NCI-H1092 treated with DMSO at 0.1 percent for 48 hours (cell line): ENCODE measurements around the gene PPY.
"Not testable (repeated sequence)": the region's sequence is repeated elsewhere in the genome, so short reads cannot be mapped to it uniquely, and the experiment has no call there.

ENCODE experiments used
- DNase-seq: peaks from one replicate; lab custom pipeline; 2025; lab: John Stamatoyannopoulos, UW

The PPY gene

GRCh38 chr17:43942051-43942685 is at the start of gene PPY:
Gene PPY (minus strand): TSS chr17:43942476. CDS start chr17:43941654, 822 bp downstream.
- DNase-seq = no peak

GRCh38 chr17:43988301-43988700 is 46.0 kb upstream of the PPY start:
- no peak for DNase-seq

- DNase-seq = no peak
Measured at GRCh38 chr17:43987131-43988021, 45.1 kb upstream of the PPY start.

- no peak for DNase-seq
Measured at GRCh38 chr17:43986225-43986981, 44.1 kb upstream of the PPY start.

- no peak for DNase-seq
Measured at GRCh38 chr17:43984521-43984920, 42.2 kb upstream of the PPY start.

GRCh38 chr17:43983515-43984411 is 41.5 kb upstream of the PPY start:
- DNase-seq = peak; percentile 7

GRCh38 chr17:43983196-43983514 is 40.9 kb upstream of the PPY start:
- DNase-seq = no peak

GRCh38 chr17:43982171-43982570 is 39.9 kb upstream of the PPY start:
- no peak for DNase-seq

- no peak for DNase-seq
Measured at GRCh38 chr17:43979671-43980070, 37.4 kb upstream of the PPY start.

- DNase-seq = no peak
Measured at GRCh38 chr17:43979011-43979410, 36.7 kb upstream of the PPY start.

GRCh38 chr17:43978078-43978477 is 35.8 kb upstream of the PPY start:
- DNase-seq = no peak

GRCh38 chr17:43976963-43977837 is 34.9 kb upstream of the PPY start:
- DNase-seq = no peak

- no peak for DNase-seq
Measured at GRCh38 chr17:43975898-43976297, 33.6 kb upstream of the PPY start.

GRCh38 chr17:43974382-43975266 is 32.3 kb upstream of the PPY start:
- no peak for DNase-seq

GRCh38 chr17:43972444-43973212 is 30.4 kb upstream of the PPY start:
- not testable (repeated sequence) for DNase-seq

- not testable (repeated sequence) for DNase-seq
Measured at GRCh38 chr17:43971436-43971835, 29.2 kb upstream of the PPY start.

- no peak for DNase-seq
Measured at GRCh38 chr17:43970366-43970765, 28.1 kb upstream of the PPY start.

GRCh38 chr17:43967251-43967875 is 25.1 kb upstream of the PPY start:
- no peak for DNase-seq
